22Rv1 (cell line): ENCODE results near the gene LRRC42.

Source experiments
- CTCF ChIP-seq: fragments of 450-650 bp; IDR thresholded peaks from 2 replicates; pipeline ENCODE4 v1.5.1; 2017; ENCODE audit warnings: mild to moderate bottlenecking
- ZFX ChIP-seq: fragments of 450-650 bp; IDR thresholded peaks from 2 replicates; pipeline ENCODE4 v1.6.1; 2017; ENCODE audit warnings: antibody characterized with exemption, borderline replicate concordance

DNA sequence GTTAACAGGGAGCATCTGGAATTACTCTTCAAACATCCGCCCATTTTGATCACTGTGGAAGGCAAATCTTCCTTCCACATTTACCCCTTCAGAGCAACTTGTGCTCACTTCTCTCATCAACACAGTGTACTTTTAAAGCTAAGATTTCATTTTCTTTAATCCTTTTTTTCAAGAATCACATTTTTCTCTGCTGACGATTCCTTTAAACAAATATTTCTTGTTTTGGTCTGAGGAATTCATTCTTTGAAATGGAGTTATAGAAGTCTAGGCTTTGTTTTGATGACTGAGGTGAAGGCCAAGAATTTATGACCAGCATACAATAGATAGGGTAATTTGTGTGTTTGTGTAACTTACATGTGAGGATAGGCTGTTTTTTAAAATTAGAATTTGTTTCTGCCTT lies 25.6 kb downstream of the LRRC42 start:
- TF ChIP-seq CTCF (no peak), ZFX (no peak)
